DLD1 (cell line): ENCODE measurements around the gene MINK1.
"Not testable (repeated sequence)": the region's sequence is repeated elsewhere in the genome, so short reads cannot be mapped to it uniquely, and the experiment has no call there.

Experiments
- in situ Hi-C: cut with HindIII; loops from 2 replicates; pipeline ENCODE4 v1.10.0; 2017; ENCODE audit warnings: low sequenced_read_pairs

MINK1 gene

GRCh38 chr17:4845118-4845517 lies 12.0 kb downstream of the MINK1 start:
- in situ Hi-C loops: no loop called here

- in situ Hi-C loops: no loop called here
Observed at GRCh38 chr17:4846635-4847390, 13.7 kb downstream of the MINK1 start.

GRCh38 chr17:4849011-4849536 lies 15.9 kb downstream of the MINK1 start:
- in situ Hi-C loops: no loop called here

GRCh38 chr17:4850246-4850645 lies 17.1 kb downstream of the MINK1 start:
- in situ Hi-C loops: no loop called here

- in situ Hi-C loops: no loop called here
Observed at GRCh38 chr17:4851084-4851483, 17.9 kb downstream of the MINK1 start.

- in situ Hi-C loops: no loop called here
Observed at GRCh38 chr17:4852567-4853207, 19.5 kb downstream of the MINK1 start.

- in situ Hi-C loops: no loop called here
Observed at GRCh38 chr17:4853208-4853671, 20.1 kb downstream of the MINK1 start.

- in situ Hi-C loops: no loop called here
Observed at GRCh38 chr17:4854111-4854681, 21.1 kb downstream of the MINK1 start.

GRCh38 chr17:4856271-4856936 lies 23.3 kb downstream of the MINK1 start:
- in situ Hi-C loops: no loop called here

- in situ Hi-C loops: no loop called here
Observed at GRCh38 chr17:4856937-4857314, 23.8 kb downstream of the MINK1 start.

- in situ Hi-C loops: not testable (repeated sequence)
Observed at GRCh38 chr17:4857347-4857746, 24.2 kb downstream of the MINK1 start.

GRCh38 chr17:4858068-4858881 lies 25.1 kb downstream of the MINK1 start:
- in situ Hi-C loops: no loop called here

GRCh38 chr17:4858882-4859260 lies 25.7 kb downstream of the MINK1 start:
- in situ Hi-C loops: no loop called here

GRCh38 chr17:4859816-4860625 lies 26.9 kb downstream of the MINK1 start:
- in situ Hi-C loops: no loop called here

- in situ Hi-C loops: no loop called here
Observed at GRCh38 chr17:4860651-4861050, 27.5 kb downstream of the MINK1 start.

GRCh38 chr17:4861052-4861451 lies 27.9 kb downstream of the MINK1 start:
- in situ Hi-C loops: no loop called here

GRCh38 chr17:4862720-4863119 lies 29.6 kb downstream of the MINK1 start:
- in situ Hi-C loops: no loop called here

- in situ Hi-C loops: no loop called here
Observed at GRCh38 chr17:4863321-4863720, 30.2 kb downstream of the MINK1 start.

GRCh38 chr17:4867535-4867934 lies 34.4 kb downstream of the MINK1 start:
- in situ Hi-C loops: not testable (repeated sequence)
